Endodermal cell (in vitro differentiated cells): ENCODE data around the gene GPR75. TPM values are rescaled to one million over a fixed set of nuclear protein-coding genes. Genes with fewer than 3 reads are reported as not detected.

Experiments
- DNase-seq: peaks from one replicate; pipeline ENCODE4 v3.0.0-alpha.2; 2017
- H3K27ac ChIP-seq: 2 replicates; pipeline ENCODE4 v1.5.1; 2013; ENCODE audit warnings: mild to moderate bottlenecking, low read depth, low read length, moderate library complexity
- H3K27me3 ChIP-seq: 2 replicates; pipeline ENCODE4 v1.6.1; 2013; ENCODE audit warnings: mild to moderate bottlenecking, low read length, moderate library complexity; ENCODE audit not compliant: insufficient read depth, control insufficient read depth, poor library complexity, severe bottlenecking
- H3K36me3 ChIP-seq: 2 replicates; pipeline ENCODE4 v1.7.0; 2013; ENCODE audit warnings: mild to moderate bottlenecking, low read length, moderate library complexity; ENCODE audit not compliant: control insufficient read depth, insufficient read depth
- H3K4me1 ChIP-seq: one replicate; pipeline ENCODE4 v1.7.0; 2013; ENCODE audit warnings: low read length; ENCODE audit not compliant: control insufficient read depth, insufficient read depth
- H3K4me3 ChIP-seq: 2 replicates; pipeline ENCODE4 v1.5.1; 2013; ENCODE audit warnings: mild to moderate bottlenecking, low read length, moderate library complexity
- H3K9ac ChIP-seq: 2 replicates; pipeline ENCODE4 v1.6.1; 2013; ENCODE audit warnings: mild to moderate bottlenecking, low read length, moderate library complexity; ENCODE audit not compliant: poor library complexity, severe bottlenecking; ENCODE audit errors: extremely low read depth
- H3K9me3 ChIP-seq: 2 replicates; pipeline ENCODE4 v1.6.1; 2013; ENCODE audit warnings: mild to moderate bottlenecking, low read length, moderate library complexity; ENCODE audit not compliant: control insufficient read depth
- H3K27ac Mint-ChIP-seq: 2 replicates; pipeline ENCODE4 v1.8.0; 2020; ENCODE audit warnings: mixed read lengths
- H3K27me3 Mint-ChIP-seq: 2 replicates; pipeline ENCODE4 v1.8.0; 2021; ENCODE audit warnings: mild to moderate bottlenecking, mixed read lengths; ENCODE audit not compliant: insufficient read depth
- H3K36me3 Mint-ChIP-seq: 2 replicates; pipeline ENCODE4 v1.8.0; 2020; ENCODE audit warnings: low read depth, mixed read lengths
- H3K4me1 Mint-ChIP-seq: 2 replicates; pipeline ENCODE4 v1.8.0; 2020; ENCODE audit warnings: mixed read lengths
- H3K4me3 Mint-ChIP-seq: 2 replicates; pipeline ENCODE4 v1.8.0; 2020; ENCODE audit warnings: mild to moderate bottlenecking, moderate library complexity, mixed read lengths
- H3K9me3 Mint-ChIP-seq: 2 replicates; pipeline ENCODE4 v1.8.0; 2020; ENCODE audit warnings: mild to moderate bottlenecking, mixed read lengths
- WGBS, 2 experiments: methylation state at CpG; one replicate each; pipeline versions ENCODE4 v1.1.5 to v1.1.7; 2013; ENCODE audit warnings: missing lambda C conversion rate in 2 of 2, mixed read lengths in 1 of 2; ENCODE audit not compliant: insufficient coverage in 1 of 2, insufficient read length in 1 of 2; 5-methylcytosine and 5-hydroxymethylcytosine counted together
- microRNA-seq: library from miRNA; unstranded; fragments of <30 nt; microRNA quantifications from one replicate; pipeline ENCODE4 v1.2.0, GENCODE V29; 2020; ENCODE audit warnings: borderline microRNAs expressed
- total RNA-seq, 2 donors: library from RNA; stranded (reverse); fragmentation: NEBNext Ultra II Directional in 1 of 2; extraction: Animal tissue kit (Norgen Biotek cat#: 25700) in 1 of 2; gene quantifications; 2 replicates in 1 of 2; 3 replicates in 1 of 2; pipeline ENCODE4 v1.2.1, GENCODE V29; 2021
- TF ChIP-seq, protein P1 (sequence below): fragments of 200-600 bp; sonication (generic); conservative IDR thresholded peaks from 2 replicates; pipeline ENCODE4 v1.5.0; 2021; ENCODE audit warnings: antibody characterized with exemption, mild to moderate bottlenecking

GPR75 gene
- total RNA-seq, 2 donors from 2014 or later, result 3.6 to 6.7 TPM

DNA sequence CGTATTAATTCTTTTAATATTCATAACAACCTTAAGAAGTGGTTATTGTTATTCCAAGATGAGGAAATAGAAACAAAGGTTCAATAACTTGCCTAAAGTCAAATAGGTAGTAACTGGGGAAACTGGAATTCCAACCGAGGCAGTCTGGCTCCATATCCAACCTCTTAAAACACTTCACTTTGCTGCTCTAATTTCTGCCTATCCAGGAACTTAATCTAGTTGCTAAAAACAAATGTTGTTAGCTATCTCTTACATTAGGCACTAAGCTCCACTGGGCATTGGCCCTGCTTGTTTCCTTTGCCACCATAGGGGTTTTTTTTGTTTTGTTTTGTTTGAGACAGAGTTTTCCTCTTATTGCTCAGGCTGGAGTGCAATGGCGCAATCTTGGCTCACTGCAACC, 48.2 kb downstream of the GPR75 start:
- no peak for DNase-seq
- H3K9me3 Mint-ChIP-seq, result no peaks in the 10 kb centered on the region
- no peak overlapping the region for H3K27ac ChIP-seq
- H3K9ac ChIP-seq, result no peak overlapping the region
- TF ChIP-seq, protein P1, sequence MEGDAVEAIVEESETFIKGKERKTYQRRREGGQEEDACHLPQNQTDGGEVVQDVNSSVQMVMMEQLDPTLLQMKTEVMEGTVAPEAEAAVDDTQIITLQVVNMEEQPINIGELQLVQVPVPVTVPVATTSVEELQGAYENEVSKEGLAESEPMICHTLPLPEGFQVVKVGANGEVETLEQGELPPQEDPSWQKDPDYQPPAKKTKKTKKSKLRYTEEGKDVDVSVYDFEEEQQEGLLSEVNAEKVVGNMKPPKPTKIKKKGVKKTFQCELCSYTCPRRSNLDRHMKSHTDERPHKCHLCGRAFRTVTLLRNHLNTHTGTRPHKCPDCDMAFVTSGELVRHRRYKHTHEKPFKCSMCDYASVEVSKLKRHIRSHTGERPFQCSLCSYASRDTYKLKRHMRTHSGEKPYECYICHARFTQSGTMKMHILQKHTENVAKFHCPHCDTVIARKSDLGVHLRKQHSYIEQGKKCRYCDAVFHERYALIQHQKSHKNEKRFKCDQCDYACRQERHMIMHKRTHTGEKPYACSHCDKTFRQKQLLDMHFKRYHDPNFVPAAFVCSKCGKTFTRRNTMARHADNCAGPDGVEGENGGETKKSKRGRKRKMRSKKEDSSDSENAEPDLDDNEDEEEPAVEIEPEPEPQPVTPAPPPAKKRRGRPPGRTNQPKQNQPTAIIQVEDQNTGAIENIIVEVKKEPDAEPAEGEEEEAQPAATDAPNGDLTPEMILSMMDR, result no peak
- no peaks in the 10 kb centered on the region for H3K27me3 ChIP-seq
- H3K4me1 ChIP-seq, result no peaks in the 10 kb centered on the region
- H3K4me1 Mint-ChIP-seq, result no peaks in the 10 kb centered on the region
- H3K4me3 ChIP-seq, result no peak overlapping the region
- H3K36me3 Mint-ChIP-seq, result peaks cover 63% of the 10 kb centered on the region
- 95% methylated on average over 2 of the region's 3 CpGs; no CpG with 5 or more reads in 1 of the 2 experiments for WGBS, 2 experiments
- no peak overlapping the region for H3K4me3 Mint-ChIP-seq
- no peaks in the 10 kb centered on the region for H3K27me3 Mint-ChIP-seq
- no peaks in the 10 kb centered on the region for H3K9me3 ChIP-seq
- H3K36me3 ChIP-seq, result peaks cover 80% of the 10 kb centered on the region
- H3K27ac Mint-ChIP-seq, result peak overlapping the region; percentile 64

Small RNA genes lying within 50 kb of the gene (microRNA-seq; reads per million reads assigned to microRNA genes)
- not detected for gene MIR3682

Other genes starting within 250 kb of the GPR75 start
- 1 to 10 TPM; 3.6 to 4.8 TPM for gene CHAC2, start 92.2 kb downstream of the GPR75 start, total RNA-seq
- 10 to 100 TPM; 37.9 to 40.3 TPM for gene ASB3, start 73.0 kb downstream of the GPR75 start, total RNA-seq
- 10 to 100 TPM; 33.4 to 38.4 TPM for gene ERLEC1, start 72.9 kb downstream of the GPR75 start, total RNA-seq
- 100 to 1,000 TPM in 1 of 2 donors, 10 to 100 TPM in 1; 90.6 to 116 TPM for gene PSME4, start 111.0 kb upstream of the GPR75 start, total RNA-seq